ENCODE results near the gene VPS37C. TPM values are rescaled to one million over a fixed set of nuclear protein-coding genes. Genes with fewer than 3 reads are reported as not detected.
"Not testable (repeated sequence)": the region's sequence is repeated elsewhere in the genome, so short reads cannot be mapped to it uniquely, and the experiment has no call there.

VPS37C gene
- total RNA-seq (1 to 10 TPM; 5.4 to 6.3 TPM), polyA plus RNA-seq (1 to 10 TPM in 1 of 3 donors, under 1 TPM in 2; 0.62 to 1.3 (median 0.86) TPM), total RNA-seq (3.4 to 12.8 (median 4.6) reads per million in 6 experiments)

- Mint-ChIP-seq H3K27me3 (no peaks in the 10 kb centered on the region), H3K36me3 (peaks cover 2 to 7% (median 4%) of the 10 kb centered on the region in 3 donors), H3K4me1 (peaks cover 29 to 57% (median 48%) of the 10 kb centered on the region in 4 donors), H3K4me3 (peak within 1 kb of the TSS; percentile 83 to 93 (median 88)), H3K9me3 (peaks cover 0 to 4% (median 0%) of the 10 kb centered on the region in 9 donors), H3K27ac (peak within 1 kb of the TSS; percentile 91 to 98 (median 96))
- peak; percentile 84 to 97 (median 92) for DNase-seq
- peak; percentile 77 for ATAC-seq
- POLR2A ChIA-PET: interaction anchor here (0.6 to 1.5 kb wide), 5 partner anchors 9 to 271 kb away, joined by 3 to 5 read pairs (median 3); no protein-coding TSS in a partner anchor
Measured at GRCh38 chr11:61161190-61162091, at the start of gene VPS37C. TSS of gene VPS37C (minus strand) at chr11:61161426. CDS start at chr11:61138829, 22,597 bp downstream.

- H3K4me3 Mint-ChIP-seq, ATAC-seq, H3K4me1 Mint-ChIP-seq, H3K27me3 Mint-ChIP-seq, H3K9me3 Mint-ChIP-seq, DNase-seq, H3K36me3 Mint-ChIP-seq, H3K27ac Mint-ChIP-seq, POLR2A ChIA-PET: not testable (repeated sequence)
Measured at GRCh38 chr11:61210629-61211028, 49.4 kb upstream of the VPS37C start.

GRCh38 chr11:61207636-61208310, 46.5 kb upstream of the VPS37C start:
- H3K36me3 Mint-ChIP-seq, H3K27ac Mint-ChIP-seq, H3K4me1 Mint-ChIP-seq, ATAC-seq, POLR2A ChIA-PET, H3K4me3 Mint-ChIP-seq, H3K9me3 Mint-ChIP-seq, DNase-seq: not testable (repeated sequence)
- peaks cover 1 to 12% (median 6%) of the 10 kb centered on the region in 5 donors for H3K27me3 Mint-ChIP-seq

- POLR2A ChIA-PET: not testable (repeated sequence)
Measured at GRCh38 chr11:61204502-61205059, 43.4 kb upstream of the VPS37C start.

GRCh38 chr11:61203873-61204272, 42.6 kb upstream of the VPS37C start:
- H3K27ac Mint-ChIP-seq, H3K9me3 Mint-ChIP-seq, ATAC-seq, DNase-seq, POLR2A ChIA-PET, H3K4me1 Mint-ChIP-seq, H3K4me3 Mint-ChIP-seq, H3K36me3 Mint-ChIP-seq: not testable (repeated sequence)
- peaks cover 1 to 20% (median 9%) of the 10 kb centered on the region in 5 donors for H3K27me3 Mint-ChIP-seq

More at GRCh38 chr11:61204502-61205059, 43.4 kb upstream of the VPS37C start:
- peaks cover 1 to 20% (median 9%) of the 10 kb centered on the region in 5 donors for H3K27me3 Mint-ChIP-seq
- not testable (repeated sequence) for H3K4me1 Mint-ChIP-seq, DNase-seq, H3K4me3 Mint-ChIP-seq, H3K27ac Mint-ChIP-seq, ATAC-seq, H3K36me3 Mint-ChIP-seq, H3K9me3 Mint-ChIP-seq

GRCh38 chr11:61202950-61203746, 41.9 kb upstream of the VPS37C start, which contains the start of gene PGA3:
TSS of gene PGA3 (plus strand) at chr11:61203515. CDS start at chr11:61203565, 50 bp downstream.
- peak within 1 kb of the TSS in 1 of 10 donors; percentile 77 for H3K27ac Mint-ChIP-seq
- H3K36me3 Mint-ChIP-seq, DNase-seq, H3K4me3 Mint-ChIP-seq, H3K4me1 Mint-ChIP-seq, ATAC-seq, H3K9me3 Mint-ChIP-seq, POLR2A ChIA-PET: not testable (repeated sequence)
- peaks cover 1 to 20% (median 9%) of the 10 kb centered on the region in 5 donors for H3K27me3 Mint-ChIP-seq

- H3K27me3 Mint-ChIP-seq: peaks cover 1 to 20% (median 9%) of the 10 kb centered on the region in 5 donors
- H3K4me1 Mint-ChIP-seq: peaks cover 0 to 3% (median 0%) of the 10 kb centered on the region in 4 donors
- POLR2A ChIA-PET: no interaction called here
- ATAC-seq (no peak), DNase-seq (no peak)
- no peaks in the 10 kb centered on the region for H3K9me3 Mint-ChIP-seq
- no peaks in the 10 kb centered on the region for H3K36me3 Mint-ChIP-seq
- H3K4me3 Mint-ChIP-seq: no peak overlapping the region
- H3K27ac Mint-ChIP-seq: no peak overlapping the region
Measured at GRCh38 chr11:61201476-61201875, 40.2 kb upstream of the VPS37C start.

- no peaks in the 10 kb centered on the region for H3K36me3 Mint-ChIP-seq
- ATAC-seq (no peak), DNase-seq (no peak)
- peaks cover 0 to 3% (median 0%) of the 10 kb centered on the region in 4 donors for H3K4me1 Mint-ChIP-seq
- no peaks in the 10 kb centered on the region for H3K9me3 Mint-ChIP-seq
- H3K4me3 Mint-ChIP-seq: no peak overlapping the region
- H3K27ac Mint-ChIP-seq: no peak overlapping the region
- POLR2A ChIA-PET: no interaction called here
- H3K27me3 Mint-ChIP-seq: peaks cover 5 to 12% (median 9%) of the 10 kb centered on the region in 5 donors
Measured at GRCh38 chr11:61198948-61199523, 37.8 kb upstream of the VPS37C start.

GRCh38 chr11:61198361-61198760, 37.1 kb upstream of the VPS37C start:
- DNase-seq (no peak), ATAC-seq (no peak)
- Mint-ChIP-seq H3K27me3 (peaks cover 4 to 12% (median 9%) of the 10 kb centered on the region in 5 donors), H3K9me3 (no peaks in the 10 kb centered on the region), H3K4me3 (no peak overlapping the region), H3K27ac (no peak overlapping the region), H3K4me1 (peaks cover 0 to 3% (median 0%) of the 10 kb centered on the region in 4 donors), H3K36me3 (no peaks in the 10 kb centered on the region)
- POLR2A ChIA-PET: no interaction called here

GRCh38 chr11:61195719-61196118, 34.5 kb upstream of the VPS37C start:
- POLR2A ChIA-PET: no interaction called here
- no peaks in the 10 kb centered on the region for H3K36me3 Mint-ChIP-seq
- ATAC-seq (no peak), DNase-seq (no peak)
- H3K4me3 Mint-ChIP-seq: no peak overlapping the region
- no peaks in the 10 kb centered on the region for H3K4me1 Mint-ChIP-seq
- H3K27ac Mint-ChIP-seq: no peak overlapping the region
- no peaks in the 10 kb centered on the region for H3K9me3 Mint-ChIP-seq
- H3K27me3 Mint-ChIP-seq: peaks cover 0 to 7% (median 7%) of the 10 kb centered on the region in 5 donors

GRCh38 chr11:61194981-61195695, 33.9 kb upstream of the VPS37C start:
- Mint-ChIP-seq H3K4me3 (no peak overlapping the region), H3K27me3 (peaks cover 0 to 7% (median 2%) of the 10 kb centered on the region in 5 donors), H3K36me3 (no peaks in the 10 kb centered on the region), H3K9me3 (no peaks in the 10 kb centered on the region), H3K27ac (no peak overlapping the region), H3K4me1 (no peaks in the 10 kb centered on the region)
- no peak for ATAC-seq
- POLR2A ChIA-PET: interaction anchor here (0.7 kb wide), 2 partner anchors 243 to 253 kb away, joined by 3 to 4 read pairs; partner anchors contain the start of gene SLC15A3
- DNase-seq: no peak

Measured in naive thymus-derived CD8-positive, alpha-beta T cell (primary cell).